ENCODE results near the gene HUS1.

GRCh38 chr7:48028938-48029337, 49.5 kb upstream of the HUS1 start, which contains the start of gene SUN3:
- no peak for TF ChIP-seq POLR2A (IDR thresholded peaks at IDR 0.05)
- no peak for TF ChIP-seq CTCF (IDR thresholded peaks at IDR 0.05)
